ENCODE data around the gene ZC3H18.

Gene ZC3H18

DNA sequence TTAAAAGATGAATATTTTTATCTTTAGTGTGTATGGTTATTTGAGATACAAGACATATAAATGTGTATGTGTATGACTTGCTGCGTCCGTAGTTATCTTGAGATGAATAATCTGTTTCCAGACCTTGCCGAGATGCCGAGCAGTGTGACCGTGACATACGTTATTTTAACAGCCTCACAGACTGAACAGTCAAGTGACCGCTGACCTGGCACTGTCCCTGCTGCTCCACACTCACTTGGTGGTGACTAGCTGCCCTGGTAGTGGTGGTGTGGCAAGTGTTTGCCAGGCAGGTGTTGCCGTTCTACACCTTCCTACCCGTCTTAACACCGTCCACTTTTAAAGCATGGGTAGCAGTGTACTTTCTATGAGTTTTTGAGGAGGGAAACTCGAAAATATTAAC is 5.0 kb downstream of the ZC3H18 start:
- TF ChIP-seq TAF1 (IDR thresholded peaks at IDR 0.05; ENCODE audit: borderline replicate concordance, low read depth, low read length) (no peak), POLR2A (IDR thresholded peaks at IDR 0.05; ENCODE audit: low read depth, low read length) (no peak), POLR2AphosphoS5 (IDR thresholded peaks at IDR 0.05; ENCODE audit: low read depth, low read length) (no peak)
- DNase-seq (ENCODE audit: insufficient read length) (no peak), FAIRE-seq (no peak)

DNA sequence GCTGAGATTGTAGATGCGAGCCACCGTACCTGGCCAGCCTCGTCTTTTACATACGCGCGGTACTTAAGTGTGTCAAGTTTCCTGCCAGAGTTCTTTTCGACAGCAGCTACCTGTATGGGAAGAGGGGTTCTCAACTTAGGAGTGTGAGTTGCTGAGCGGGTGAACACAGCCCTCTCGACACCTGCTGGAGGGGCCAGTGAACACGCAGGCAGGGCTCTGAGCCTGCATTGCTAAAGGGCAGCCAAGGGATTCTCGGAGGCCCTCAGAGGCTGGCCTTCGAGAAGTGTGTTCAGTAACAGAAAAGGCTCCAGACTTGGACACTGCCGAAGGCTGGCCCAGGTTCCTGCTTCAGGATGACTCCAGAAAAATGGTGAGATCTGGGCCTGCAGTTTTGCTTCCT is 6.1 kb downstream of the ZC3H18 start:
- FAIRE-seq (no peak), DNase-seq (ENCODE audit: insufficient read length) (no peak)

DNA sequence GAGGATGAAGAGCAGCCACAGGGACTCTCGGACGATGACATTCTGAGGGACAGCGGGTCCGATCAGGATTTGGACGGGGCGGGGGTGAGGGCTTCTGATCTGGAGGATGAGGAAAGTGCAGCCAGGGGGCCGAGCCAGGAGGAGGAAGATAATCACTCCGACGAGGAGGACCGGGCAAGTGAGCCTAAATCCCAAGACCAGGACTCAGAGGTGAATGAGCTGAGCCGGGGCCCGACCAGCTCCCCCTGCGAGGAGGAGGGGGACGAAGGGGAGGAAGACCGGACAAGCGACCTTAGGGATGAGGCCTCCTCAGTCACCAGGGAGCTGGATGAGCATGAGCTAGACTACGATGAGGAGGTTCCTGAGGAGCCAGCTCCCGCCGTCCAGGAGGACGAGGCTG is 7.0 kb downstream of the ZC3H18 start:
- TF ChIP-seq POLR2AphosphoS5 (IDR thresholded peaks at IDR 0.05; ENCODE audit: low read depth, low read length) (no peak), POLR2A (IDR thresholded peaks at IDR 0.05; ENCODE audit: low read depth, low read length) (no peak), TAF1 (IDR thresholded peaks at IDR 0.05; ENCODE audit: borderline replicate concordance, low read depth, low read length) (no peak)
- DNase-seq (ENCODE audit: insufficient read length) (no peak), FAIRE-seq (no peak)

More for the DNA sequence above, 6.1 kb downstream of the ZC3H18 start:
- no peak for TF ChIP-seq TAF1 (IDR thresholded peaks at IDR 0.05; ENCODE audit: borderline replicate concordance, low read depth, low read length)
- no peak for TF ChIP-seq POLR2AphosphoS5 (IDR thresholded peaks at IDR 0.05; ENCODE audit: low read depth, low read length)
- TF ChIP-seq POLR2A (IDR thresholded peaks at IDR 0.05; ENCODE audit: low read depth, low read length), result no peak

DNA sequence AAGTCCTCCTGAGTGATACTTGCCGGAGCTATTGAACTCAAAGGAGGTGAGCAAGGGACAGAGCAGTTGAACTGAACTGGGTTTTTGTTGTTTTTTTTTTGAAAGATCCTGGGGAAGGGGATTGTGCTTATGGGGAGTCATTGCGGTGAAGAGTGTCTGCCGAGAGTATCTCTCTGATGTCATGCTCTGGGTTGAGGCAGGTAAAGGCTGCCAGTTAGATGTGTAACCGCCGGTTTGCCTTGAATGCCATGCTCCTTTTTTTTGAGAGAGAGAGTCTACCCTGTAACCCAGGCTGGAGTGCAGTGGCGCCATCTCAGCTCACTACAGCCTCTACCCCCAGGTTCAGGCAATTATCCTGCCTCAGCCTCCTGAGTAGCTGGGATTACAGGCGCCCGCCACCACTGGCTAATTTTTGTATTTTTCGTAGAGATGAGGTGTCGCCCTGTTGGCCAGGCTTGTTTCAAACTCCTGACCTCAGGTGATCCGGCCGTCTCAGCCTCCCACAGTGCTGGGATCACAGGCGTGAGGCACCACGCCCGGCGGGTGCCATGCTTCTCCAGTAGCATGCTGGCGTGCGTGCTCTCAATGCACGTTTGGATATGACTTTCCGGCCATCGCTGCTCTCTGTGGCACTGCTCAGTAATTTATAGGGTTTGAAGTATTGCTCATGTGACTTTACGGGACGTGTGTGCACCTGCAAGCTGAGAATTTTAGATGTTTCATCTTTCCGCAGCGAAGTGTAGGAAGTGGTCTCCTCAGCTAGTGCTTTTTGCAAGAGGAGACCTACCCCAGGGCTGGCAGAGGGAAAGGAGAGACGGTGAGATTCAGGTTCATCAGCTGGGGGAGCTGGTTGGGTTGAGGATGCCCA is 8.5 kb downstream of the ZC3H18 start:
- TF ChIP-seq POLR2A (IDR thresholded peaks at IDR 0.05; ENCODE audit: low read depth, low read length) (no peak), TAF1 (IDR thresholded peaks at IDR 0.05; ENCODE audit: borderline replicate concordance, low read depth, low read length) (no peak), POLR2AphosphoS5 (IDR thresholded peaks at IDR 0.05; ENCODE audit: low read depth, low read length) (no peak)
- no peak for FAIRE-seq
- DNase-seq (ENCODE audit: insufficient read length), result no peak

DNA sequence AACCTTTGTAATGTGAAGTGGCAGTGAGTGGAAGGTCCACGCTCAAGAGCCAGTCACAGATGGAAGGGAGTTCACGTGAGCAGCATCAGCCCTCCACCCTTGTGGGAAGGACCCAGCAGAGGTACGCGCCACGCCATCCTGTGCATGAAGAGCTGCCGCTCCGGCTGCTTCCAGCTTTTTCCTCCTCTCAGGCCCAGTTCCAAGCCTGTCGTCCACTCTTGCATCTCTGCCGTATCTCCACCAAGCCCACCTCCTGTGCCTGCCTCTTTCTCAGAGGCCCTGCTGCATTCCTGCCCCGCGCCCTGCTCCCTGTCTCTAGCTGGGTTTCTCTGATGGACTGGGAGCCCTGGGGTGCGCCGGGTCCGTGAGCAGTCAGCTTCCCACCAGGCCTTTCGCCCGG is 10.2 kb downstream of the ZC3H18 start:
- DNase-seq (ENCODE audit: insufficient read length) (no peak), FAIRE-seq (no peak)
- TF ChIP-seq TAF1 (IDR thresholded peaks at IDR 0.05; ENCODE audit: borderline replicate concordance, low read depth, low read length) (no peak), POLR2AphosphoS5 (IDR thresholded peaks at IDR 0.05; ENCODE audit: low read depth, low read length) (no peak), POLR2A (IDR thresholded peaks at IDR 0.05; ENCODE audit: low read depth, low read length) (no peak)

DNA sequence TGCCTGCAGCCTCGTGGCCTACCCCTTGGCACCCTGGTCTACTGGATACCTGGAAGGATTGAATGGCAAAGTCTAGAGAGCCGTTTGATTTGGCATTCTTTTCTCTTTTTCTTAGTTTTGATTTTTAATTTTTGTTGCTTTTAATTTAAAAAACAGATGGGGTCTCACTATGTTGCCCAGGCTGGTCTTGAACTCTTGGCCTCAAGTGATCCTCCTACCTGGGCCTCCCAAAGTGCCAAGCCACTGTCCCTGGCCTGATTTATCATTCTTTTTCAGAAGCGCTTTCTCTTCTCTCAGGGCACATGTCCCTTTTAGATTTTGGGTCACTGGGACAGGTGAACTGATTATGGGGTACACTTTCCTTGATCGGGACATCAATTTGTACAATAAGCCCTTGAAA is 10.8 kb downstream of the ZC3H18 start:
- TF ChIP-seq POLR2A (IDR thresholded peaks at IDR 0.05; ENCODE audit: low read depth, low read length) (no peak), TAF1 (IDR thresholded peaks at IDR 0.05; ENCODE audit: borderline replicate concordance, low read depth, low read length) (no peak), POLR2AphosphoS5 (IDR thresholded peaks at IDR 0.05; ENCODE audit: low read depth, low read length) (no peak)
- FAIRE-seq (no peak), DNase-seq (ENCODE audit: insufficient read length) (no peak)

DNA sequence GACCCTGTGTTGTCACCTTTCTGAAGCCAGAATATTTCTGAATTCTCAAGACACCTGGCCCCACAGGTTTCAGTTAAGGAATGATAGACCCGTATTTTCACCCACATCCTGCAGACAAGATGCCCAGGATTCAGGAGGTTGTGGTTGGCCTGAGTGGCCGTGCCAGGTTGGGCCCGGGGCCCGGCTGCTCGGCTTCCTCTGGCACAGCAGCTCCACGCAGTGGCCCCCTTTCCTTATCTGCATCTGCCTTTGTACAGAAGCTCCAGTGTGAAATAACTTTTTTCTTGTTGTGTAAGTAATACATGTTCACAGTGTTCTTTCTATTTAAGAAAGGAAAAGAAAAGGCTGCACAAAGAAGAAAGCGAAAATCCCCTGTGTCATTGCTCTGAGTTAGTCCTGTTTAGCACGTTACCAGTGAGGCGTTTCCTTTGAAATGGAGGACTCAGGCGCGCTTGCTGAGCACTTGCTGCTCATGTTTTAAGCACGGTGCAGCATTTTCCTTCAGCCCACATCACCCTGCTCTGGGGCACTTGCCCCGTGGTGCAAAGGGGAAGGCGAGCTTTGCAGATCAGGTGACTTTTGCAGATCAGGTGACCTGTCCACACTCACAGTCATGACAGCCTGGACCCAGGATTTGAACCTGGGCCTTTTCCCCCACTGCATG is 12.8 kb downstream of the ZC3H18 start:
- no peak for FAIRE-seq
- TF ChIP-seq POLR2A (IDR thresholded peaks at IDR 0.05; ENCODE audit: low read depth, low read length) (no peak), TAF1 (IDR thresholded peaks at IDR 0.05; ENCODE audit: borderline replicate concordance, low read depth, low read length) (no peak), POLR2AphosphoS5 (IDR thresholded peaks at IDR 0.05; ENCODE audit: low read depth, low read length) (no peak)

DNA sequence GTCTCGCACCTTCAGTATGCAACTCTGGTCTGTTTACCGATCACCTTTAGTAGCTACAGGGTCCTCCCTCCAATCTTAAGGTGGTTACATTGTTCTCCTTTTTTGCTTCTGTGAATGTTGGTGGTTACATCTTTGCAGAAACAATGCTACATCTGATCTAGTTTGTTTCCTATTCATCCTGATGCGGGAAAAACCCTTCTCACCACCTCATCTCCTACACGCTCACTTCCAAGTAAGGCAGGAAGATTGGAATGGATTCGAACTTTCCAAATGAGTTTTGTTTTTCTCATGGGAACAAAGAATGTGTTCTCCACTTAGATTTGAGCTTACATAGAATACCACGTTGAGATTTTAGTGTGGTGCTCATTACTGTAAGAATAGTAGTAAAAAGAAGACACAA is 14.5 kb downstream of the ZC3H18 start:
- FAIRE-seq, result no peak
- DNase-seq (ENCODE audit: insufficient read length), result no peak
- TF ChIP-seq POLR2AphosphoS5 (IDR thresholded peaks at IDR 0.05; ENCODE audit: low read depth, low read length) (no peak), TAF1 (IDR thresholded peaks at IDR 0.05; ENCODE audit: borderline replicate concordance, low read depth, low read length) (no peak), POLR2A (IDR thresholded peaks at IDR 0.05; ENCODE audit: low read depth, low read length) (no peak)

More for the DNA sequence above, 12.8 kb downstream of the ZC3H18 start:
- DNase-seq (ENCODE audit: insufficient read length), result no peak

DNA sequence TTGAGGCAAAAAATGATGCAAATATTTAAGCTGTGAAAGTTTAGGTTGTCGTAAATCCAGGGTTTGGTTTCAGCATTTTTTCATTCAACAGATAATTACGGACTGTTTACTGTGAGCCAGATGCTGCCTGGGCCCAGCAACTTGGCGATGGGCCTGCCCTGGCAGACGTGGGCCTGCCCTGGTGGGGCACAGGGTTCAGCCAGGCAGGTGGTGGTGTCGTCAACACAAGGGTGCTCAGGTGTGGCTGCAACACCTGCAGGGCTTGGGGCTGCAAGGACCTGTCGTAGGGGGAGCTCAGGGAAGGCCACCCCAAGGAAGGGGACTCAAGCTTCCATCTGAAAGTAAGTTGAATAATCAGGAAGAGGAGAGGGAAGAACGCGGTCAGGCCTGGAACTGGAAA is 15.1 kb downstream of the ZC3H18 start:
- TF ChIP-seq POLR2AphosphoS5 (IDR thresholded peaks at IDR 0.05; ENCODE audit: low read depth, low read length) (no peak), TAF1 (IDR thresholded peaks at IDR 0.05; ENCODE audit: borderline replicate concordance, low read depth, low read length) (no peak), POLR2A (IDR thresholded peaks at IDR 0.05; ENCODE audit: low read depth, low read length) (no peak)
- no peak for FAIRE-seq
- DNase-seq (ENCODE audit: insufficient read length), result no peak

DNA sequence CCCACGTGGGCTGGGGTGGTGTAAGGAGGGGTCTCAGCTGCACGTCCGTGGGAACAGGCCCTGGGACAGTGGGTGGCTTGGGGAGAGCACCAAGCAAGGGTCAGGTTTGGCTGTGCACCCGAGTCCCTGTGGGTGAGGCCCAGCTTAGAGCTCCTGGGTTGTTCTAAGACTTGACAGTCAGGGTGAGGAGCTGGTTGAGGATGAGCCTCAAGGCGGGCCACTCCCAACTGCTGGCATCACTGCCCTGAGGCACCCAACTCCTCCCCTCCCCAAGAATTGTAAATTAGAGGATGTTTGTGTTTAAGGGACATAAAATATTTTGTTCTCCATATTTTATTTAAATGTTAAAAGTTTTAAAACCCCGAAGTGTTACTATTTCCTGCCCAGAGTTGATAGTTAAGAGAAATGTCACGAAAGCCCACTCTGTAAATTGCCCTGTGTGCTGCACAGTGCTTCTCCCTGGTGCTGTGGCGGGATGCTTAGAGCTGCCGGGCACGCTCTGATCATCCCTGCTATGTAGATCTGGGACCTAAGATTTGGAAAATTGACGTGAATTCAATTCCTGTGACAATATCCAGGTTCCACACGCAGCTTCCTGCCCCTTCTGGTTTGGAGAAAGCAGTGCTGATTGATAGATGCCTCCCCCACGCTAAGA is 15.9 kb downstream of the ZC3H18 start:
- TF ChIP-seq TAF1 (IDR thresholded peaks at IDR 0.05; ENCODE audit: borderline replicate concordance, low read depth, low read length) (no peak), POLR2A (IDR thresholded peaks at IDR 0.05; ENCODE audit: low read depth, low read length) (no peak), POLR2AphosphoS5 (IDR thresholded peaks at IDR 0.05; ENCODE audit: low read depth, low read length) (no peak)
- DNase-seq (ENCODE audit: insufficient read length), result no peak
- FAIRE-seq, result no peak

DNA sequence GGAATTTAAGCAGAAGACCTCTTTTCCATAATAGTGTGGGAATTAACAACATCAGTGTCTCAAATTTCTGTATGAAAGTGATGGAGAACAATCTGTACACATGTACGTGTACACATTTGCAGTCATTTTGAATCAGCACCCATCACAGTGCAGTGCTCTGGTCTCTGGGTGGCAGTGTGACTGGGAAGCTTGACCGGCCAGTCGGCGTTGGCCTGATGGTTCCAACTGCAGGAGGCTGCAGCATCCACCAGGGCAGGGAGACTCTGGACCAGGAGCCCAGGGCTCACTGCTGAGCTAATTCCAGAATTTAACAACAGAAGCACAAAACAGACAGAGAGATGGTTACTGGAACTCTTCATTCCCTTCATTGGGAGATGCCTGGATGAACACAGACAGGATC is 17.9 kb downstream of the ZC3H18 start:
- DNase-seq (ENCODE audit: insufficient read length), result no peak
- no peak for FAIRE-seq
- no peak for TF ChIP-seq TAF1 (IDR thresholded peaks at IDR 0.05; ENCODE audit: borderline replicate concordance, low read depth, low read length)
- TF ChIP-seq POLR2A (IDR thresholded peaks at IDR 0.05; ENCODE audit: low read depth, low read length), result no peak
- no peak for TF ChIP-seq POLR2AphosphoS5 (IDR thresholded peaks at IDR 0.05; ENCODE audit: low read depth, low read length)

Data from GM12892 (cell line).